ENCODE data around the gene TGFBR3.

GRCh38 chr1:91894036-91894761, 8.2 kb upstream of the TGFBR3 start:
- TF ChIP-seq CTCF (IDR thresholded peaks at IDR 0.05) (no peak), POLR2A (IDR thresholded peaks at IDR 0.05) (no peak)
